Measurements from ENCODE around the gene CIRBP. TPM values are rescaled to one million over a fixed set of nuclear protein-coding genes. Genes with fewer than 3 reads are reported as not detected.
A peak's percentile ranks its signal among the peaks of the same experiment; 100 is the strongest.

Gene CIRBP
- total and polyA plus RNA-seq, 2 donors (not counting 1 experiment from before 2014, with no cell fraction given), result 643 to 1,164 TPM

DNA sequence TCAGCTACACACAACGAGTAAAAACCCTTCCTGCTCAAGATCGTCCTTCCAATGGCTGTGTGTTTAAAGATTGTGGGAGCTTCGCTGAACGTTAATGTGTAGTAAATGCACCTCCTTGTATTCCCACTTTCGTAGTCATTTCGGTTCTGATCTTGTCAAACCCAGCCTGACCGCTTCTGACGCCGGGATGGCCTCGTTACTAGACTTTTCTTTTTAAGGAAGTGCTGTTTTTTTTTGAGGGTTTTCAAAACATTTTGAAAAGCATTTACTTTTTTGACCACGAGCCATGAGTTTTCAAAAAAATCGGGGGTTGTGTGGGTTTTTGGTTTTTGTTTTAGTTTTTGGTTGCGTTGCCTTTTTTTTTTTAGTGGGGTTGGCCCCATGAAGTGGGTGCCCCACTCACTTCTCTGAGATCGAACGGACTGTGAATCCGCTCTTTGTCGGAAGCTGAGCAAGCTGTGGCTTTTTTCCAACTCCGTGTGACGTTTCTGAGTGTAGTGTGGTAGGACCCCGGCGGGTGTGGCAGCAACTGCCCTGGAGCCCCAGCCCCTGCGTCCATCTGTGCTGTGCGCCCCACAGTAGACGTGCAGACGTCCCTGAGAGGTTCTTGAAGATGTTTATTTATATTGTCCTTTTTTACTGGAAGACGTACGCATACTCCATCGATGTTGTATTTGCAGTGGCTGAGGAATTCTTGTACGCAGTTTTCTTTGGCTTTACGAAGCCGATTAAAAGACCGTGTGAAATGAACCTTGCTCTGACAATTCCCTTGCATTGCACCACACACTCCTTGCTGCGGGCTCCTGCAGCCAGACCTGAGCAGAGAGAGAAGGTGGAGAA, 3.5 kb downstream of the CIRBP start:
- H4K20me1 ChIP-seq (ENCODE audit: control insufficient read depth, insufficient read depth, low read length, poor library complexity, severe bottlenecking), result peaks cover 80% of the 10 kb centered on the region
- no peak overlapping the region for H3K9ac ChIP-seq (ENCODE audit: low read length)
- intact Hi-C loops (cut with micrococcal nuclease), result no loop called here
- ATAC-seq (ENCODE audit: low read depth) (no peak), DNase-seq (no peak)
- no peaks in the 10 kb centered on the region for H3K9me3 ChIP-seq (ENCODE audit: control extremely low read depth in 1 of 3, control insufficient read depth in 2 of 3, insufficient read depth in 1 of 3, low read length in 2 of 3)
- WGBS (ENCODE audit: insufficient coverage), result 86% methylated on average over 25 of the region's 33 CpGs
- peaks cover 83% of the 10 kb centered on the region for H3K79me2 ChIP-seq (ENCODE audit: control insufficient read depth, insufficient read depth, low read length)
- TF ChIP-seq EZH2 (IDR thresholded peaks at IDR 0.05; ENCODE audit: borderline replicate concordance, insufficient read depth, low read depth, low read length, poor library complexity, severe bottlenecking), result no peak
- Mint-ChIP-seq H3K4me3 (peak overlapping the region; percentile 52), H3K27me3 (no peaks in the 10 kb centered on the region), H3K27ac (peak overlapping the region; percentile 72), H3K9me3 (ENCODE audit: insufficient read depth) (no peaks in the 10 kb centered on the region), H3K4me1 (peaks cover 61% of the 10 kb centered on the region)
- no peak overlapping the region for H3K4me2 ChIP-seq (replicated peaks; ENCODE audit: low read depth, low read length, poor library complexity, severe bottlenecking)
- ChIA-PET CTCF (interaction anchor here (0.9 to 6.1 kb wide), 2 partner anchors 28 to 32 kb away, joined by 3 to 51 read pairs; no protein-coding TSS in a partner anchor), POLR2A (interaction anchor here (1.5 to 2.3 kb wide), 2 partner anchors 11 to 20 kb away, joined by 5 to 9 read pairs; no protein-coding TSS in a partner anchor)
- H3K27ac ChIP-seq (ENCODE audit: low read length in 2 of 2), result no peak overlapping the region
- no peaks in the 10 kb centered on the region for H3K27me3 ChIP-seq (replicated peaks in 1 of 4; ENCODE audit: control extremely low read depth in 1 of 4, control insufficient read depth in 3 of 4, insufficient read depth in 4 of 4, low read length in 3 of 4)
- H3K36me3 ChIP-seq (replicated peaks in 1 of 2; ENCODE audit: control extremely low read depth in 1 of 2, control insufficient read depth in 1 of 2, extremely low read depth in 1 of 2, insufficient read depth in 2 of 2, low read length in 1 of 2), result peaks cover 9 to 51% of the 10 kb centered on the region in 2 experiments
- H2AFZ ChIP-seq (ENCODE audit: insufficient read depth, low read depth, low read length, poor library complexity, severe bottlenecking), result no peak overlapping the region
- no peak overlapping the region for H3K4me3 ChIP-seq (ENCODE audit: control extremely low read depth in 1 of 5, extremely low read depth in 1 of 5, insufficient read depth in 1 of 5, low read depth in 2 of 5, low read length in 4 of 5)
- peaks cover 57 to 79% of the 10 kb centered on the region in 2 donors for H3K4me1 ChIP-seq (ENCODE audit: control insufficient read depth in 2 of 2, insufficient read depth in 2 of 2, low read length in 2 of 2)

DNA sequence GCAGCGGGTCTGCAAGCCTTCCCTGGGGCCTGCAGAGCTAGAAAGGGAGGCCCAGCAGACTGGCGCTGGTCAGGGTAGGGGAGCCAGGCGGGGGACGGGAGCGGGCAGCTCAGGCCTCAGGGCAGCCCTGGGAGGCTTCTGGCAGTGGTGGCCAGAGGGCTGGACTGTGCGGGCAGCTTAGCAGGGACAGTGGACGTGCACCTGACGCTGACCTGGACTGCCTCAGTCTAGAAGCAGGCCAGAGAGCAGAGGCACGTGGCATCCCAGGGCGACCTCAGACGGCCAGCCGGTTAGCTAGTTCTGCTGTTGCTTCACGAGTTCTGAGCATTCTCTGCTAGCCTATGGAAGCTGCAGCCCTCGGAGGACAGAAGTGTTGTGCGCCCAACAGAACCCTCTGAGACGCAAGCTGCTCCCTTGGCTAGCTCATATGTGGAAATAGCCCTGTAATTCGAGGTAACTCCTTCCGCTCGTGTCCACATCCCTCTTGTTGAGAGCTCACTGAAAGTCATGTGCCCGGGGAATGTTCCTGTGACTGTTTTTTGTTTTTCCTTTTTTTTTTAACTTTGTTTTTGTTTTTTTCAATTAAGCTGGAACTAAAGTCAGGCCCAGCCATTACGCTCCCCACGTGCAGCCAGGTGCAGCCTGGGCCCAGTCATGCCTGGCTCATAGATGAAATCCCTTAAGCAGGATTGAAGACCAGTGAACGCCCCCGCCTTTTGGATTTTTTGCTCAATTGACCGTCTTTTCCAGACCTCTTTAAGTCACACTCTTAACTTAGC, 4.3 kb downstream of the CIRBP start:
- H4K20me1 ChIP-seq (ENCODE audit: control insufficient read depth, insufficient read depth, low read length, poor library complexity, severe bottlenecking), result peaks cover 76% of the 10 kb centered on the region
- 93% methylated on average over 23 of the region's 25 CpGs for WGBS (ENCODE audit: insufficient coverage)
- peaks cover 75% of the 10 kb centered on the region for H3K79me2 ChIP-seq (ENCODE audit: control insufficient read depth, insufficient read depth, low read length)
- no peak for ATAC-seq (ENCODE audit: low read depth)
- H3K9ac ChIP-seq (ENCODE audit: low read length), result no peak overlapping the region
- Mint-ChIP-seq H3K27ac (peak overlapping the region; percentile 72), H3K4me3 (peak overlapping the region; percentile 57), H3K27me3 (no peaks in the 10 kb centered on the region), H3K9me3 (ENCODE audit: insufficient read depth) (no peaks in the 10 kb centered on the region), H3K4me1 (peaks cover 54% of the 10 kb centered on the region)
- no peaks in the 10 kb centered on the region for H3K27me3 ChIP-seq (replicated peaks in 1 of 4; ENCODE audit: control extremely low read depth in 1 of 4, control insufficient read depth in 3 of 4, insufficient read depth in 4 of 4, low read length in 3 of 4)
- H3K4me2 ChIP-seq (replicated peaks; ENCODE audit: low read depth, low read length, poor library complexity, severe bottlenecking), result no peak overlapping the region
- no peak overlapping the region for H3K4me3 ChIP-seq (ENCODE audit: control extremely low read depth in 1 of 5, extremely low read depth in 1 of 5, insufficient read depth in 1 of 5, low read depth in 2 of 5, low read length in 4 of 5)
- H2AFZ ChIP-seq (ENCODE audit: insufficient read depth, low read depth, low read length, poor library complexity, severe bottlenecking), result no peak overlapping the region
- no peaks in the 10 kb centered on the region for H3K9me3 ChIP-seq (ENCODE audit: control extremely low read depth in 1 of 3, control insufficient read depth in 2 of 3, insufficient read depth in 1 of 3, low read length in 2 of 3)
- peaks cover 9 to 51% of the 10 kb centered on the region in 2 experiments for H3K36me3 ChIP-seq (replicated peaks in 1 of 2; ENCODE audit: control extremely low read depth in 1 of 2, control insufficient read depth in 1 of 2, extremely low read depth in 1 of 2, insufficient read depth in 2 of 2, low read length in 1 of 2)
- H3K4me1 ChIP-seq (ENCODE audit: control insufficient read depth in 2 of 2, insufficient read depth in 2 of 2, low read length in 2 of 2), result peaks cover 49 to 71% of the 10 kb centered on the region in 2 donors
- TF ChIP-seq, protein P1, sequence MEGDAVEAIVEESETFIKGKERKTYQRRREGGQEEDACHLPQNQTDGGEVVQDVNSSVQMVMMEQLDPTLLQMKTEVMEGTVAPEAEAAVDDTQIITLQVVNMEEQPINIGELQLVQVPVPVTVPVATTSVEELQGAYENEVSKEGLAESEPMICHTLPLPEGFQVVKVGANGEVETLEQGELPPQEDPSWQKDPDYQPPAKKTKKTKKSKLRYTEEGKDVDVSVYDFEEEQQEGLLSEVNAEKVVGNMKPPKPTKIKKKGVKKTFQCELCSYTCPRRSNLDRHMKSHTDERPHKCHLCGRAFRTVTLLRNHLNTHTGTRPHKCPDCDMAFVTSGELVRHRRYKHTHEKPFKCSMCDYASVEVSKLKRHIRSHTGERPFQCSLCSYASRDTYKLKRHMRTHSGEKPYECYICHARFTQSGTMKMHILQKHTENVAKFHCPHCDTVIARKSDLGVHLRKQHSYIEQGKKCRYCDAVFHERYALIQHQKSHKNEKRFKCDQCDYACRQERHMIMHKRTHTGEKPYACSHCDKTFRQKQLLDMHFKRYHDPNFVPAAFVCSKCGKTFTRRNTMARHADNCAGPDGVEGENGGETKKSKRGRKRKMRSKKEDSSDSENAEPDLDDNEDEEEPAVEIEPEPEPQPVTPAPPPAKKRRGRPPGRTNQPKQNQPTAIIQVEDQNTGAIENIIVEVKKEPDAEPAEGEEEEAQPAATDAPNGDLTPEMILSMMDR (IDR thresholded peaks at IDR 0.05), result no peak
- TF ChIP-seq EZH2 (IDR thresholded peaks at IDR 0.05; ENCODE audit: borderline replicate concordance, insufficient read depth, low read depth, low read length, poor library complexity, severe bottlenecking), result no peak
- intact Hi-C loops (cut with micrococcal nuclease), result no loop called here
- CTCF ChIA-PET, result interaction anchor here (0.9 to 6.1 kb wide), 3 partner anchors 21 to 32 kb away, joined by 3 to 51 read pairs (median 3); no protein-coding TSS in a partner anchor
- peak; percentile 49 for DNase-seq
- peak overlapping the region; percentile 5 to 97 for H3K27ac ChIP-seq (ENCODE audit: low read length in 2 of 2)
- POLR2A ChIA-PET, result interaction anchor here (0.6 to 2.3 kb wide), 6 partner anchors 11 to 1028 kb away, joined by 3 to 14 read pairs (median 4); no protein-coding TSS in a partner anchor
